GM18868 (cell line): ENCODE results near the gene KIZ.
"Not testable (repeated sequence)": the region's sequence is repeated elsewhere in the genome, so short reads cannot be mapped to it uniquely, and the experiment has no call there.

ENCODE experiments used
- ATAC-seq: cut with Tn5 transposase; IDR thresholded peaks from one replicate; pipeline ENCODE4 v1.9.1; 2021; ENCODE audit warnings: mild to moderate bottlenecking, moderate library complexity; ENCODE audit not compliant: unreplicated experiment

The KIZ gene

DNA sequence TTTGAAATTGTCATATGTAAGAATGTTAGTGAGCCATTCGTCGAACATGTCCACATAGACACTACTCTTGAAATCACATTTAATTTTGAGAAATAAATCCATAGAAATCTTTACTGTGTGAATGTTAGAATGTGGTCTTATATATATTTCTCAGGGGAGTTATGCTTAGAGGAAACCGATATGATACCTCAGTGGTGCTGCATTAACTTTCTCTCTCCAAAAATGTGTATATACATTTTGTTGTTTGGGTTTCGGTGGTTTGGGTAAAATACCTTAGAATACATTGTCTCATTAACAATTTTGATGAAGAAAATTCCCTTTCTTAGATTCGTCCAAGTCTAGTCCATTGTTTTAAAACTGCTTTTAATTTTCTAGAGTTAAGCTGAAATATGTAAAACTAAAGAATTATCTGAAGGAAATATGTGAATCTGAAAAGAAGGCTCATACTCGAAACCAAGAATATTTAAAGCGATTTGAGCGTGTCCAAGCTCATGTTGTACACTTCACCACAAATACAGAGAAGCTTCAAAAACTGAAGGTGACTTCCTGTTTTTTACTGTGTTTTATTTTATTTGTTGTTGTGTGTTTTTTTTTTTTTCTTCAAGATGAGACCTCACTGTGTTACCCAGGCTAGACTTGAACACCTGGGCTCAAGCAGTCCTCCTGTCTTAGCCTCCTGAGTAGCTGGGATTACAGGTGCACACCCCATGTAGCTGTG lies 10.3 kb downstream of the KIZ start:
- ATAC-seq, result peak; percentile 78

GRCh38 chr20:21137078-21137477 lies 11.2 kb downstream of the KIZ start:
- no peak for ATAC-seq

GRCh38 chr20:21139881-21140566 lies 14.1 kb downstream of the KIZ start:
- no peak for ATAC-seq

DNA sequence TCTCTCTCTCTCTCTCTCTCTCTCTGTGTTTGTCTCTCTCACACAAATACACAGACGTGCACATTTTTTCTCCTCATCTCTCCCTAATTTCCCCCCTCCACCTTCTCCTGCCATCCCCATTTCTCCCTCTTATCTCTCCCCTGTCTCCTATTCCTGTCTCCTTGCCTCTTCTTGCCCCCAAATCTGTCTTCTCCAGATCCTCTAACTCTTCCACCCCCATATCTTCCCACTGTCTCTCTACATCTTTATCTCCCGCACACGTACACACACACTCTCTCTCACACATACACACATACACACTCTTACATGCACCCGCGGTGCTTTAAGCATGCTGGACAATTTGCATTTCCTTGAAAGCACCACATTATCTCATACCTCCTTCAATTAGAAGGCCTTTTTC lies 15.9 kb downstream of the KIZ start:
- ATAC-seq, result no peak

GRCh38 chr20:21143194-21143890 lies 17.5 kb downstream of the KIZ start:
- no peak for ATAC-seq

GRCh38 chr20:21145424-21145823 lies 19.5 kb downstream of the KIZ start:
- ATAC-seq, result no peak

GRCh38 chr20:21146215-21146614 lies 20.3 kb downstream of the KIZ start:
- ATAC-seq, result no peak

- no peak for ATAC-seq
These were observed 21.7 kb downstream of the KIZ start for GRCh38 chr20:21147593-21147992.

- no peak for ATAC-seq
These were observed 23.5 kb downstream of the KIZ start for GRCh38 chr20:21149344-21149743.

DNA sequence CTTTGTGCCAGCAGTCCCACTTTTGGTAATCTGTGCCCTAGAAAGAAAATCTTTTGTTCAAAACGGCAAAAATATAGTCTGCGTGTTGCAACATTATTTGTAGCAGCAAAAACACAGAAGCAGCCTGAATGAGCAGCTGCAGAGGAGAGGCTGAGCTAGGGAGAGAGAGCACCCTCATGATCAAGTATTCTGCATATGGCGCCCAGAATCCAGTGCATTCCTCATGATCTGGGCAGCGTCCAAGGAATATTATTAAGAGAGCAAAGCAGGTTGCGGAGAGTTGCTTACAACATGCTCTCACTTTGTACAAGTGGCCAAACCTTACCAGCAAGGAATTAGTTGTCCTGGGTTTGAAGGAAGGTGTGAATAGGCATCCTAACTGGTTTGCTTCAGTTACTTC lies 25.9 kb downstream of the KIZ start:
- ATAC-seq, result no peak

DNA sequence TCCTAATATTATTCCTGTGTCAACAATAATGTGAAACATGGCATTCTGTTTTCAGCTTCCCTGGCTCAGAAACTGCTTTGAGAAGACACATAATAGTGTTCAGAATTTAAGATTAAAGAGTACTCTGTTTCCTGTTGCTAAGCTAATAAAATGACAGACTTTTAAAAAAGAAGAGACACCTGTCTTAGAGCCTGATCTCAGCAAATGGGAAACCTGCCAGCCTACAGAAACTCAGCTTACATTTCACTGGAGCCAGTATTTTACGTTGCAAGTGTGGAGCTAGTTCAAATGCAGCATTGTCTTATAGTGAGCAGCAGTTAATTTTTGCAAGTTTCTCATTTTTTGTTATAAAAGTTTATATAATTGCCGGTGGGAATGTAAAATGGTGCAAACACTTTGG lies 28.8 kb downstream of the KIZ start:
- ATAC-seq, result no peak

DNA sequence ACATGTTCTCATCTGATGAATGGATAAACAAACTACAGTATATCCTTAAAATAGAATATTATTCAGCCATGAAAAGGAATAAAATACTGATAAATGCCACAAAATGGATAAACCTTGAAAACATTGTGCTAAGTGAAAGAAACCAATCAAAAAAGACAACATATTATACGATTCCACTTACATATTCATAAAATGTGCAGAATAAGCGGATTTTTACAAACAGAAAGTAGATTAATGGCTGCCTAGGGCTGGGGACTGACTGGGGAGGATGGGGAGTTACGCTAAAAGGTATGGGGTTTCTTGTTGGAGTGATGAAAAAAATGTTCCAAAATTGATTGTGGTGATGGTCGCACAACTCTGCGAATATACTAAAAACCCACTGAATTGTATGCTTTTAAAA lies 29.4 kb downstream of the KIZ start:
- ATAC-seq, result no peak

DNA sequence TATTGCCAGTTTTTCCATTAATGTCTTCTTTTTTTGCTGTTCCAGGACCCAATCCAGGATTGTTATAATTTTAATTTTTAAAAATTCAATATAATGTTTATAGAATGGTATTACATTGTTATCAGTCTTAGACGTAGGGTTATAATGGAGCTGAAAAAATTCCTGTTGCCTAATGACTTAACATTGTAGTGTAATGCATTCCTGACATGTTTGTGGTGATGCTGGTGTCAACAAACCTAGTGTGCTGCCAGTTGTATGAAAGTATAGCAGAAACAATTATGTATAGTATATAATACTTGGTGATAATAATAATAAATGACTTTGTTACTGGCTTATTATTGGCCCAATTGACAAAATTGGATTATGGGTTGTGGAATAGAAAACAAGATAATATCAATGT lies 30.4 kb downstream of the KIZ start:
- no peak for ATAC-seq

DNA sequence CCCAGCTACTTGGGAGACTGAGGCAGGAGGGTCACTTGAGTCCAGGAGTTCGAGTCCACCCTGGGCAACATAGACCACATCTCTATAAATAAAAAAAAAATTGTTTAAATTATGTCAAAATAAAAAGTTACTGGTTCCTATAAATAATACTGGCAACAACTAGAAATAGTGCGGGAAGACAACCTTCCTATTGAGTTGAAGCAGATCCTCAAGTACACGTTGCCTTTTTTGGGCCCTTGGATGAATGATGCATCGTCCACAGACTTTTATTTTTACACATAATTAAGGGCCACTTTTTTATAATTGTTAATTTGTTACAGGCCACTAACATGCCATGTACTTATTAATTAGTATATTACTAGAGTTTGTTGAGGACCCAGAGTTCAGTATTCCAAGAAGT lies 31.1 kb downstream of the KIZ start:
- no peak for ATAC-seq

GRCh38 chr20:21159658-21160380 lies 33.9 kb downstream of the KIZ start:
- ATAC-seq, result no peak

GRCh38 chr20:21161926-21162325 lies 36.0 kb downstream of the KIZ start:
- no peak for ATAC-seq

- no peak for ATAC-seq
These were observed 36.7 kb downstream of the KIZ start for GRCh38 chr20:21162631-21163030.

- ATAC-seq, result no peak
These were observed 40.9 kb downstream of the KIZ start for GRCh38 chr20:21166801-21167200.

GRCh38 chr20:21167261-21167660 lies 41.4 kb downstream of the KIZ start:
- ATAC-seq, result no peak

GRCh38 chr20:21168061-21168460 lies 42.2 kb downstream of the KIZ start:
- not testable (repeated sequence) for ATAC-seq

DNA sequence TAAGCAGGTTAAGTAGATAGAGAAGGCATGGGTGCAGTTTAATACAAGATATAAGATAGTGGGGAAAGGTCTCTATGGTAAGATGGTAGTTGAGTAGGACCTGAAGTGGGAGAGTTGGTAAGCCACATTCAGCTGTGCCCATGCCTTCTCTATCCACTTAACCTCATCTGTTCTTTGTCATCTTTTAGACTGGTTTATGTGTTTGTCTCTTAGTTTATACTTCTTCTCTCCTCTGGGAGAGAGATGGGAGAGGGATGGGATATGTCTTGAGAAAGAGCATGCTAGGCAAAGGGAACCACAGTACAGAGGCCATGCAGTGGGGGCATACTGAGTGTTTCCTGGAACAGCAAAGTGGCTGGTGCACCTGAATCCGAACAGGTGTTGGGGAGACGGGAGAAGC lies 46.7 kb downstream of the KIZ start:
- no peak for ATAC-seq
